ENCODE data around the gene LETM1. TPM values are rescaled to one million over a fixed set of nuclear protein-coding genes. Genes with fewer than 3 reads are reported as not detected.

The LETM1 gene
- total and polyA plus RNA-seq, 2 of the 13 experiments (the other 11 are each of a cell fraction or from before 2014, with no cell fraction given) = 9.7 to 41.6 TPM

GRCh38 chr4:1795299-1796195 lies 60.4 kb downstream of the LETM1 start (continued):
- TF ChIP-seq PAWR (CRISPR knock-in tag; IDR thresholded peaks at IDR 0.05; ENCODE audit: borderline replicate concordance) = no peak
- TF ChIP-seq ZNF800 (CRISPR knock-in tag; IDR thresholded peaks at IDR 0.05) = no peak
- no peak for TF ChIP-seq CHCHD3 (CRISPR knock-in tag; IDR thresholded peaks at IDR 0.05)
- no peak for TF ChIP-seq CCAR2 (optimal IDR thresholded peaks at IDR 0.05; ENCODE audit: low read depth, low read length)
- no peak for TF ChIP-seq ZNF839 (CRISPR knock-in tag; IDR thresholded peaks at IDR 0.05; ENCODE audit: borderline replicate concordance)
- TF ChIP-seq TAF1 (CRISPR knock-in tag; IDR thresholded peaks at IDR 0.05) = peak; percentile 72; the same call in 1 of the 2 replicates
- TF ChIP-seq MYNN (CRISPR knock-in tag; IDR thresholded peaks at IDR 0.05; ENCODE audit: low read depth) = no peak
- no peak for TF ChIP-seq ZNF660 (CRISPR knock-in tag; IDR thresholded peaks at IDR 0.05; ENCODE audit: borderline replicate concordance, low read depth)
- TF ChIP-seq PAXIP1 (CRISPR knock-in tag; conservative IDR thresholded peaks at IDR 0.05) = peak; percentile 99
- TF ChIP-seq SNAI1 (CRISPR knock-in tag; IDR thresholded peaks at IDR 0.05; ENCODE audit: borderline replicate concordance) = no peak
- 0 out of 2 replicates have a peak, but pooled peaks have one; percentile 14 for TF ChIP-seq SIX4 (CRISPR knock-in tag; IDR thresholded peaks at IDR 0.05)
- TF ChIP-seq ZNF143 (CRISPR knock-in tag; IDR thresholded peaks at IDR 0.05) = peak; percentile 53; the same call in 1 of the 2 replicates
- TF ChIP-seq ZFY (CRISPR knock-in tag; IDR thresholded peaks at IDR 0.05) = peak; percentile 76
- TF ChIP-seq IRF1 (CRISPR knock-in tag; IDR thresholded peaks at IDR 0.05; ENCODE audit: low read depth) = no peak
- no peak; the same call in 1 of the 2 replicates for TF ChIP-seq ZNF460 (CRISPR knock-in tag; IDR thresholded peaks at IDR 0.05; ENCODE audit: borderline replicate concordance)
- no peak for TF ChIP-seq MTERF4 (CRISPR knock-in tag; IDR thresholded peaks at IDR 0.05)
- no peak for TF ChIP-seq KDM5A (IDR thresholded peaks at IDR 0.05; ENCODE audit: borderline replicate concordance, low read length)
